Keratinocyte (primary cell): ENCODE data around the gene MAGI2. TPM values are rescaled to one million over a fixed set of nuclear protein-coding genes. Genes with fewer than 3 reads are reported as not detected.

Experiments used
- DNase-seq: peaks from one replicate; pipeline ENCODE4 v3.0.0-alpha.2; 2011; ENCODE audit warnings: low read depth, missing footprints, low spot score
- FAIRE-seq: peaks from 2 replicates; lab custom pipeline; 2011; peaks lifted over from hg19 to GRCh38; lab: Jason Lieb, UNC
- H2AFZ ChIP-seq: 2 replicates; pipeline ENCODE4 v1.6.0; 2012; ENCODE audit warnings: low read length, control low read depth, inconsistent platforms; ENCODE audit not compliant: control insufficient read depth
- H3K27ac ChIP-seq: 2 replicates; pipeline ENCODE4 v1.5.1; 2011; ENCODE audit warnings: low read length; ENCODE audit not compliant: control insufficient read depth, insufficient read depth
- H3K27me3 ChIP-seq: 3 replicates; pipeline ENCODE4 v1.6.0; 2011; ENCODE audit warnings: low read length; ENCODE audit not compliant: control insufficient read depth, insufficient read depth; ENCODE audit errors: extremely low read depth
- H3K36me3 ChIP-seq, 2 experiments: 2 replicates in 1 of 2; 3 replicates in 1 of 2; pipeline ENCODE4 v1.5.1; 2011; ENCODE audit warnings: low read length in 2 of 2, mild to moderate bottlenecking in 1 of 2; ENCODE audit not compliant: control insufficient read depth in 2 of 2, insufficient read depth in 2 of 2; ENCODE audit errors: extremely low read depth in 1 of 2
- H3K4me1 ChIP-seq: 3 replicates; pipeline ENCODE4 v1.5.1; 2011; ENCODE audit warnings: low read length; ENCODE audit not compliant: control insufficient read depth, insufficient read depth; ENCODE audit errors: extremely low read depth
- H3K4me2 ChIP-seq: 3 replicates; pipeline ENCODE4 v1.6.0; 2011; ENCODE audit warnings: low read depth, low read length; ENCODE audit not compliant: control insufficient read depth, insufficient read depth; ENCODE audit errors: extremely low read depth
- H3K4me3 ChIP-seq, 3 experiments: fragments of 200-600 bp in 1 of 3; sonication (generic) in 1 of 3; 2 replicates in 2 of 3; 3 replicates in 1 of 3; pipeline ENCODE4 v1.5.1; 2011 to 2016; ENCODE audit warnings: low read length in 3 of 3, mild to moderate bottlenecking in 3 of 3, control low read depth in 2 of 3, inconsistent platforms in 1 of 3, low read depth in 1 of 3, mixed read lengths in 1 of 3, mixed run types in 1 of 3, moderate library complexity in 1 of 3; ENCODE audit not compliant: control insufficient read depth in 2 of 3, insufficient read depth in 2 of 3; ENCODE audit errors: extremely low read depth in 1 of 3
- H3K79me2 ChIP-seq: 2 replicates; pipeline ENCODE4 v1.6.0; 2012; ENCODE audit warnings: low read length; ENCODE audit not compliant: control insufficient read depth, insufficient read depth
- H3K9ac ChIP-seq: 3 replicates; pipeline ENCODE4 v1.6.0; 2011; ENCODE audit warnings: low read length; ENCODE audit not compliant: control insufficient read depth, insufficient read depth; ENCODE audit errors: extremely low read depth
- H3K9me1 ChIP-seq: 3 replicates; pipeline ENCODE4 v1.6.0; 2011; ENCODE audit warnings: low read length; ENCODE audit not compliant: control insufficient read depth, insufficient read depth; ENCODE audit errors: extremely low read depth
- H3K9me3 ChIP-seq: 2 replicates; pipeline ENCODE4 v1.5.1; 2012; ENCODE audit warnings: low read depth, low read length; ENCODE audit not compliant: control insufficient read depth
- H4K20me1 ChIP-seq: 3 replicates; pipeline ENCODE4 v1.6.0; 2011; ENCODE audit warnings: low read length; ENCODE audit not compliant: control insufficient read depth, insufficient read depth; ENCODE audit errors: extremely low read depth
- EZH2 ChIP-seq: IDR thresholded peaks from one replicate; pipeline ENCODE4 v1.6.1; 2012; ENCODE audit warnings: inconsistent platforms, mild to moderate bottlenecking, low read length, moderate library complexity
- dilution Hi-C: fragments of 300-500 bp; cut with MboI; formaldehyde crosslinking; loops from one replicate; pipeline ENCODE4 v1.7.0; 2020; ENCODE audit warnings: low sequenced_read_pairs; ENCODE audit not compliant: extremely low pct_ligation_motif_present
- polyA plus RNA-seq, 5 experiments: library from polyadenylated mRNA; depleted of rRNA in 3 of 5; stranded (reverse) in 3 of 5; stranded (forward) in 1 of 5; unstranded in 1 of 5; fragments of >200 nt; gene quantifications; 1 replicate in 1 of 5; 2 replicates in 3 of 5; 3 replicates in 1 of 5; pipeline versions ENCODE4 v1.2.1 to v1.2.3, GENCODE V29; 2011 to 2012; ENCODE audit warnings: missing spikeins in 2 of 5, low read depth in 1 of 5, low replicate concordance in 1 of 5
- TF ChIP-seq, protein P1 (sequence below), 3 experiments: IDR thresholded peaks in 1 of 3; conservative IDR thresholded peaks in 1 of 3; optimal IDR thresholded peaks in 1 of 3; 2 replicates in 2 of 3; 3 replicates in 1 of 3; pipeline versions ENCODE3 to v1.5.1; 2011; ENCODE audit warnings: low read length in 3 of 3, mild to moderate bottlenecking in 3 of 3, moderate library complexity in 2 of 3, control low read depth in 1 of 3, inconsistent platforms in 1 of 3; ENCODE audit not compliant: insufficient read depth in 2 of 3; ENCODE audit errors: extremely low read depth in 1 of 3

MAGI2 gene
- polyA plus RNA-seq, 1 donor (not counting 4 experiments of a cell fraction or from before 2014, with no cell fraction given) = 0.07 TPM

DNA sequence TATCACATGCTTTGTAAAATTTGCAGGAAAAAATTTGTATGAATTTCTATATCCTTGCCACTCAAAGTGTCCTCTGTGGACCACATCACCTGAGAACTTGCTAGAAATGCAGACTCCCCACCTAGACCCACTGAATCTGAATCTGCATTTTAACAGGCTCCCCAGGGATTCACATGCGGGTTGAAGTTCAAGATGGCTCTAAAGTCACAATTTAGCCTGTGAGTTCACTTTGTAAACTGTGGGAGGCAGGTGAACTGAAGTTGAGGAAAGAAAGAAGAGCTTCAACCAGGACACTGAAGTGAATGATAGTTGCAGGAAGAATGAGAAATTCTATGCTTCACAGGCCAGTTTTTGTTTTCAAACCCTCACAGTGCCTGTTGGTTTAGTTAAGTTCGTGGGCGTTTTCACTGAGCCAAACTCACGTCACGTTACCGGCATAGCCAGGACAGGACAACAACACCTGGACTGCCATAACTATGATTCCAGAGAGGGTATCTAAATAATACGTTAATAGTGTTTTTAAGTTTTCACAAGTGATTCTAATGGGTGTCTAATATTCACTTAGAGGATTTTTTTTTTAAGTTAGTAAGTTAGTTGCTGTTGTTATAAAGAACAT lies 1414.9 kb downstream of the MAGI2 start:
- Histone ChIP-seq H3K9ac (no peak overlapping the region), H3K79me2 (no peaks in the 10 kb centered on the region), H3K9me1 (no peaks in the 10 kb centered on the region), H3K27me3 (peaks cover under 1% of the 10 kb centered on the region), H3K27ac (no peak overlapping the region), H4K20me1 (no peaks in the 10 kb centered on the region), H3K4me3 (no peak overlapping the region), H3K4me2 (no peak overlapping the region), H3K36me3 (no peaks in the 10 kb centered on the region), H2AFZ (no peak overlapping the region), H3K9me3 (no peaks in the 10 kb centered on the region), H3K4me1 (no peaks in the 10 kb centered on the region)
- dilution Hi-C loops = no loop called here
- FAIRE-seq (no peak), DNase-seq (no peak)
- TF ChIP-seq EZH2 = no peak

DNA sequence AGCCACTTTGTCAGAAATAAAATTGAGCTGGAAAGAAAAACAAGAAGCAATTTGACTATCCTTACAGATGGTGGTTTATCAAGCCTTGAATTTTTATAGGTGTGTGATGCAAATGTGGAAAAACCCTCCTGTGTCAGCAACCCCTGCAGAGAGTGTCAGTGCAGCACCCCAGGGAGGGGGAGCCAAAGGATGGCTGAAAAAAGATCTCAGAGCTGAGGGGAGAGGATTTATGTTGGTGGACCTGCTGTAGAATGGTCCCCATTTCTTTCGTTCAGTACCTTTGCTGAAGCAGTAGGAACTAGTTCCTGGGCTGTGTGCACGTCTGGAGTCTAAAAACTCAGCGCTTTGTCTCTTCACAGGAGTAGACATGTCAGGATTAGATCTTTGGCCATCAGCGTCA lies 1415.9 kb downstream of the MAGI2 start:
- FAIRE-seq (no peak), DNase-seq (no peak)
- TF ChIP-seq, protein P1, sequence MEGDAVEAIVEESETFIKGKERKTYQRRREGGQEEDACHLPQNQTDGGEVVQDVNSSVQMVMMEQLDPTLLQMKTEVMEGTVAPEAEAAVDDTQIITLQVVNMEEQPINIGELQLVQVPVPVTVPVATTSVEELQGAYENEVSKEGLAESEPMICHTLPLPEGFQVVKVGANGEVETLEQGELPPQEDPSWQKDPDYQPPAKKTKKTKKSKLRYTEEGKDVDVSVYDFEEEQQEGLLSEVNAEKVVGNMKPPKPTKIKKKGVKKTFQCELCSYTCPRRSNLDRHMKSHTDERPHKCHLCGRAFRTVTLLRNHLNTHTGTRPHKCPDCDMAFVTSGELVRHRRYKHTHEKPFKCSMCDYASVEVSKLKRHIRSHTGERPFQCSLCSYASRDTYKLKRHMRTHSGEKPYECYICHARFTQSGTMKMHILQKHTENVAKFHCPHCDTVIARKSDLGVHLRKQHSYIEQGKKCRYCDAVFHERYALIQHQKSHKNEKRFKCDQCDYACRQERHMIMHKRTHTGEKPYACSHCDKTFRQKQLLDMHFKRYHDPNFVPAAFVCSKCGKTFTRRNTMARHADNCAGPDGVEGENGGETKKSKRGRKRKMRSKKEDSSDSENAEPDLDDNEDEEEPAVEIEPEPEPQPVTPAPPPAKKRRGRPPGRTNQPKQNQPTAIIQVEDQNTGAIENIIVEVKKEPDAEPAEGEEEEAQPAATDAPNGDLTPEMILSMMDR (optimal IDR thresholded peaks at IDR 0.05 in 1 of 3, IDR thresholded peaks at IDR 0.05 in 1 of 3, conservative IDR thresholded peaks at IDR 0.05 in 1 of 3; ENCODE audit: extremely low read depth in 1 of 3, insufficient read depth in 2 of 3, low read length in 3 of 3) = no peak
- no peak for TF ChIP-seq EZH2
- Histone ChIP-seq H3K9ac (no peak overlapping the region), H2AFZ (no peak overlapping the region), H3K27me3 (peaks cover 3% of the 10 kb centered on the region), H3K4me3 (no peak overlapping the region), H3K4me1 (no peaks in the 10 kb centered on the region), H4K20me1 (no peaks in the 10 kb centered on the region), H3K79me2 (no peaks in the 10 kb centered on the region), H3K27ac (no peak overlapping the region), H3K9me3 (no peaks in the 10 kb centered on the region), H3K9me1 (no peaks in the 10 kb centered on the region), H3K4me2 (no peak overlapping the region), H3K36me3 (no peaks in the 10 kb centered on the region)
- dilution Hi-C loops = no loop called here

DNA sequence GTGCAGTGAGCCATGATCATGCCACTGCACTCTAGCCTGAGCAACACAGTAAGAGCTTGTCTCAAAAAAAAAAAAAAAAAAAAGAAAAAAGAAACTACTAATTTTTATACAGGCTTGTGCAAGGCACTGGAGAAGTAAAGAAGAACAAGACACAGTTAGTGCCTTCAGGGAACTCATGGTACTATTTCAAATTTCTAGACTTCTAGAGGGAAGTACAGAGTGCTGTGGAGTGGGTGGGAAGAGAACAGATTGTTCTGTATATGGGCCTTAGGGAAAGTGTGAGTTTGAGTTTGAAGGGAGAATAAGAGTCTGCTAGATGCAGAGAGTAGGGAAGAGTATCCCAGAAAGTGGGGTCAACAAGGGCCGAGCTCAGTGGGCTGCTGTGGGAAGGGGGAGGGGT lies 1420.1 kb downstream of the MAGI2 start:
- dilution Hi-C loops = no loop called here
- FAIRE-seq = no peak

More for the DNA sequence above, 1420.1 kb downstream of the MAGI2 start:
- Histone ChIP-seq H3K4me3 (no peak overlapping the region), H3K27ac (no peak overlapping the region), H3K79me2 (no peaks in the 10 kb centered on the region), H3K4me1 (no peaks in the 10 kb centered on the region), H3K9me1 (no peaks in the 10 kb centered on the region), H3K27me3 (peaks cover 3% of the 10 kb centered on the region), H2AFZ (no peak overlapping the region), H4K20me1 (no peaks in the 10 kb centered on the region), H3K36me3 (no peaks in the 10 kb centered on the region), H3K4me2 (no peak overlapping the region), H3K9me3 (no peaks in the 10 kb centered on the region), H3K9ac (no peak overlapping the region)
- TF ChIP-seq, protein P1 (optimal IDR thresholded peaks at IDR 0.05 in 1 of 3, IDR thresholded peaks at IDR 0.05 in 1 of 3, conservative IDR thresholded peaks at IDR 0.05 in 1 of 3; ENCODE audit: extremely low read depth in 1 of 3, insufficient read depth in 2 of 3, low read length in 3 of 3) = no peak
- TF ChIP-seq EZH2 = no peak
- DNase-seq = no peak
